Ovary (tissue), 3 donors: ENCODE results near the gene CUL9.

ENCODE experiments used
- CTCF ChIP-seq, 3 donors: fragments of 450-650 bp in 2 of 3; fragments of 200-600 bp in 1 of 3; IDR thresholded peaks; one replicate each; pipeline versions ENCODE4 v1.5.1 to v1.8.0; 2016 to 2022; ENCODE audit warnings: antibody characterized with exemption in 3 of 3, mild to moderate bottlenecking in 1 of 3
- EP300 ChIP-seq: sonication (generic); formaldehyde crosslinking; IDR thresholded peaks from one replicate; pipeline ENCODE4 v1.6.1; 2017; ENCODE audit warnings: antibody characterized with exemption
- POLR2A ChIP-seq: fragments of 450-650 bp; IDR thresholded peaks from one replicate; pipeline ENCODE4 v1.6.1; 2017; ENCODE audit warnings: antibody characterized with exemption, mild to moderate bottlenecking, moderate library complexity
- donor health status: DM: no; HTN: no; CAD: no.

GRCh38 chr6:43257367-43258145, 75.6 kb downstream of the CUL9 start:
- TF ChIP-seq CTCF (IDR thresholded peaks at IDR 0.05) (no peak), EP300 (no peak), POLR2A (no peak)
